Measurements from ENCODE around the gene LRRC25. TPM values are rescaled to one million over a fixed set of nuclear protein-coding genes. Genes with fewer than 3 reads are reported as not detected.
"Not testable (repeated sequence)": the region's sequence is repeated elsewhere in the genome, so short reads cannot be mapped to it uniquely, and the experiment has no call there.

The LRRC25 gene
- total and polyA plus RNA-seq, 9 donors = 1.2 to 2.4 (median 1.5) TPM

DNA sequence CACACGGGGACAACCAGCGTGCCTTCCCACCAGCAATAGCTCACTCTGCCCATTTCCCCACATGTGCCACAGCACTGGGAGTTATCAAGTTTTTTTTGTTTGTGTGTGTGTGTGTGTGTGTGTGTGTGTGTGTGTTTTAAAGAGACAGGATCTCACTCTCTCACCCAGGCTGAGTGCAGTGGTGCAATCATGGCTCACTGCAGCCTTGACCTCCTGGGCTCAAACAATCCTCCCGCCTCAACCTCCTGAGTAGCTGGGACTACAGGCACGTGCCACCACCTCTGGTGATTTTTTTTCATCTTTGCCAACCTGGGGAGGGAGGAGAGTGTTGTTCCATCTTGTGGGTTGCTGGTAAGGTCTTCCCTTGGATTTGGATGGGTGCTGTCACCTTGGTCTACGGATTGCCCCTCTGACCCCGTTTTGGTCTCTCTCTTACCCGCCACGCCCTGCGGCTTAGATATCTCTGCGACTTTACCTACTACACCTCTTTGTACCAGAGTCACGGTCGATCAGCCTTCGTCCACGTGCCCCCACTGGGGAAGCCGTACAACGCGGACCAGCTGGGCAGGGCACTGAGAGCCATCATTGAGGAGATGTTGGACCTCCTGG lies 34.4 kb downstream of the LRRC25 start:
- no peaks in the 10 kb centered on the region for H3K9me3 ChIP-seq (replicated peaks; ENCODE audit: control insufficient read depth, low read depth, low read length)
- H3K4me1 ChIP-seq (ENCODE audit: control insufficient read depth, insufficient read depth, low read length) = peaks cover 15% of the 10 kb centered on the region
- H3K4me3 ChIP-seq (ENCODE audit: low read length) = no peak overlapping the region
- H3K27ac ChIP-seq (ENCODE audit: low read length) = no peak overlapping the region
- DNase-seq = no peak
- H3K27me3 ChIP-seq (ENCODE audit: control insufficient read depth, insufficient read depth, low read length) = no peaks in the 10 kb centered on the region
- 96% methylated on average over 10 of the region's 17 CpGs for WGBS (ENCODE audit: insufficient coverage)
- peaks cover 24% of the 10 kb centered on the region for H3K36me3 ChIP-seq (ENCODE audit: control insufficient read depth, insufficient read depth, low read length)

DNA sequence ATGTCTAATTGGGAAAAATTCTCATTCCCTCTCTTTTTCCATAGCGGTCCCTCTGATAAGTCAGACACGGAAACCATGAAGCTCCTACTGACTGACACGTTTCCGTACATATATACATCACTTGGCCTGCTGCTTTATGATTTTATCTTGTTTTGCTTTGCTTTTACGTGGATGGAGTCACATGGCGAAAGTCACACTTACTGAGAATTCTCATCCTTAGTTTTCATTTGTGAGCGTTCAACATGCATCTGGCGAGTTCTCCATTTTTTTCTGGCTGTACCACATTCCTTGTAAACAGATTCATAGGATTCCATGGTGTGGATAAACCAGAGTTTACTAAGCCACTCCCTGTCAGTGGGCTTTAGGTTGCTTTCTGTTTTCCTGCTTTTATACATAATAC lies 35.8 kb downstream of the LRRC25 start:
- Histone ChIP-seq H3K27ac (ENCODE audit: low read length) (no peak overlapping the region), H3K4me1 (ENCODE audit: control insufficient read depth, insufficient read depth, low read length) (peaks cover 15% of the 10 kb centered on the region), H3K36me3 (ENCODE audit: control insufficient read depth, insufficient read depth, low read length) (peaks cover 38% of the 10 kb centered on the region), H3K27me3 (ENCODE audit: control insufficient read depth, insufficient read depth, low read length) (no peaks in the 10 kb centered on the region), H3K9me3 (replicated peaks; ENCODE audit: control insufficient read depth, low read depth, low read length) (peaks cover 6% of the 10 kb centered on the region), H3K4me3 (ENCODE audit: low read length) (no peak overlapping the region)
- DNase-seq = no peak
- WGBS (ENCODE audit: insufficient coverage) = 82% methylated on average over 2 of the region's 8 CpGs

DNA sequence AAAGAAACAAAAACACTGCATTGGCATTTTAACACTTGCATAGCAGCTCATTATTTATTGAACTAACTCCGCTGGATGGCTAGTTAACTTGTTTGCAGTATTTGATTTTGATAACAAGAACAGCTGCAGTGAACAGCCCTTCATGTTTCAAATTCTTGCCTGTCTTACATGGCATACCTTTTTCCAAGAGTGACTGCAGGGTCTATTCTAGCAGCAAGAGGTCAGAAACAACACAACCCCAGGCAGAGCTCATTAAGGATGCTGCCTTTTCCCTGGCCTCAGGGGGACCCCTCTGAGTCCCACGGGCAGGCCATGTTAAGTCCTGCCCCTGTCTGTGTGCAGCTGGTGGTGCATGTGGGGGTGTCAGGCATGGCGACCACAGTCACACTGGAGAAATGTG lies 40.4 kb downstream of the LRRC25 start:
- DNase-seq = no peak
- Histone ChIP-seq H3K36me3 (ENCODE audit: control insufficient read depth, insufficient read depth, low read length) (peaks cover 42% of the 10 kb centered on the region), H3K27me3 (ENCODE audit: control insufficient read depth, insufficient read depth, low read length) (no peaks in the 10 kb centered on the region), H3K27ac (ENCODE audit: low read length) (no peak overlapping the region), H3K4me3 (ENCODE audit: low read length) (no peak overlapping the region), H3K4me1 (ENCODE audit: control insufficient read depth, insufficient read depth, low read length) (no peaks in the 10 kb centered on the region), H3K9me3 (replicated peaks; ENCODE audit: control insufficient read depth, low read depth, low read length) (peaks cover 6% of the 10 kb centered on the region)
- WGBS (ENCODE audit: insufficient coverage) = 67% methylated on average over 1 of the region's 3 CpGs

DNA sequence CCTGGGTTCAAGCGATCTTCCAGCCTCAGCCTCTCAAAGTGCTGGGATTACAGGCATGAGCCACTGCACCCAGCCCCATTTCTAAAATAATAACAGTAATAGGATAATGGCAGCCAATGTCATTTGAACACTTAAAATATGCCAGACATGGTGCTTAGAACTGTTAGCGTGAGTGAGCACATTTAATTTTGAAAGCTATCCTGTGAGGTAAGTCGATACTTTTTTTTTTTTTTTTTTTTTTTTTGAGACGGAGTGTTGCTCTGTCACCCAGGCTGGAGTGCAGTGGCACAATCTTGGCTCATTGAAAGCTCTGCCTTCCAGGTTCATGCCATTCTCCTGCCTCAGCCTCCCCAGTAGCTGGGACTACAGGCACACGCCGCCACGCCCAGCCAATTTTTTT lies 42.7 kb downstream of the LRRC25 start:
- not testable (repeated sequence) for H3K9me3 ChIP-seq (replicated peaks; ENCODE audit: control insufficient read depth, low read depth, low read length); H3K27ac ChIP-seq (ENCODE audit: low read length); H3K4me1 ChIP-seq (ENCODE audit: control insufficient read depth, insufficient read depth, low read length); H3K4me3 ChIP-seq (ENCODE audit: low read length); DNase-seq; H3K27me3 ChIP-seq (ENCODE audit: control insufficient read depth, insufficient read depth, low read length)
- WGBS (ENCODE audit: insufficient coverage) = no CpG with 5 or more reads among the region's 7 CpGs
- H3K36me3 ChIP-seq (ENCODE audit: control insufficient read depth, insufficient read depth, low read length) = peaks cover 36% of the 10 kb centered on the region

DNA sequence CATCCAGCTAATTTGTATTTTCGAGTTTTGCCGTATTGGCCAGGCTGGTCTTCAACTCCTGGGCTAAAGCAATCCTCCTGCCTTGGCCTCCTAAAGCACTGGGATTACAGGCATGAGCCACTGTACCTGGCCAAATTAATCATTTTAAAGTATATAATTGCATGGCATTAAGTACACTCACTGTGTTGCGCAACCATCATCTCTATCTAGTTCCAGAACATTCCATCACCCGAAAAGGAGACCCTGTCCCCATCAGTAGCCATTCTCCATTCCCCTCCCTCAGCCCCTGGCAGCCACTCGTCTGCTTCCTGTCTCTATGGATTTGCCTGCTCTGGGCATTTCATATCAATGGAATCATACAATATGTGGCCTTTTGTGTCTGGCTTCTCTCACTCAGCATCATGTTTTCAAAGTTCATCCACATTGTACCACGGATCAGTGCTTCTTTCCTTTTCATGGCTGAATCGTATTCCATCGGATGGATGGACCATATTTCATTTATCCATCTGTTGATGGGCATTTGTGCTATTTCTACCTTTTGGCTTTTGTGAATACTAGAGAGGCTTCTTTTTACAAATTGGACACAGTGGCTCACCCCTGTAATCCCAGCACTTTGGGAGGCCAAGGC lies 43.9 kb downstream of the LRRC25 start:
- no peaks in the 10 kb centered on the region for H3K4me1 ChIP-seq (ENCODE audit: control insufficient read depth, insufficient read depth, low read length)
- no peak overlapping the region for H3K27ac ChIP-seq (ENCODE audit: low read length)
- no peak for DNase-seq
- H3K4me3 ChIP-seq (ENCODE audit: low read length) = no peak overlapping the region
- H3K9me3 ChIP-seq (replicated peaks; ENCODE audit: control insufficient read depth, low read depth, low read length) = peaks cover 6% of the 10 kb centered on the region
- no peaks in the 10 kb centered on the region for H3K27me3 ChIP-seq (ENCODE audit: control insufficient read depth, insufficient read depth, low read length)
- H3K36me3 ChIP-seq (ENCODE audit: control insufficient read depth, insufficient read depth, low read length) = peaks cover 29% of the 10 kb centered on the region
- WGBS (ENCODE audit: insufficient coverage) = 90% methylated on average over 3 of the region's 8 CpGs

DNA sequence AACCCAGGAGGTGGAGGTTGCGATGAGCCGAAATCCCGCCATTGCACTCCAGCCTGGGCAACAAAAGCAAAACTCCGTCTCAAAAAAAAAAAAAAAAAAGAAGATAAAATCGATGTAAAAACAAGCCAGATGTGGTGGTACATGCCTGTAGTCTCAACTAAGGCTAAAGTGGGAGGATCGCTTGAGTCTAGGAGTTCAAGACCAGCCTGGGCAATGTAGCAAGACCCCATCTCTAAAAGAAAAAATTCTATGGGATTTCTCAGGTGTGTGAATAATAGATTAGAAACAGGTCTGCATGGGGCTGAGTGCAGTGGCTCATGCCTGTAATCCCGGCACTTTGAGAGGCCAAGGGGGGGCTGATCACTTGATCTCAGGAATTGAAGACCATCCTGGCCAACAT lies 45.9 kb downstream of the LRRC25 start:
- Histone ChIP-seq H3K27me3 (ENCODE audit: control insufficient read depth, insufficient read depth, low read length) (no peaks in the 10 kb centered on the region), H3K27ac (ENCODE audit: low read length) (no peak overlapping the region), H3K36me3 (ENCODE audit: control insufficient read depth, insufficient read depth, low read length) (peaks cover 14% of the 10 kb centered on the region), H3K9me3 (replicated peaks; ENCODE audit: control insufficient read depth, low read depth, low read length) (no peaks in the 10 kb centered on the region), H3K4me3 (ENCODE audit: low read length) (no peak overlapping the region), H3K4me1 (ENCODE audit: control insufficient read depth, insufficient read depth, low read length) (no peaks in the 10 kb centered on the region)
- 93% methylated on average over 2 of the region's 7 CpGs for WGBS (ENCODE audit: insufficient coverage)
- DNase-seq = no peak

DNA sequence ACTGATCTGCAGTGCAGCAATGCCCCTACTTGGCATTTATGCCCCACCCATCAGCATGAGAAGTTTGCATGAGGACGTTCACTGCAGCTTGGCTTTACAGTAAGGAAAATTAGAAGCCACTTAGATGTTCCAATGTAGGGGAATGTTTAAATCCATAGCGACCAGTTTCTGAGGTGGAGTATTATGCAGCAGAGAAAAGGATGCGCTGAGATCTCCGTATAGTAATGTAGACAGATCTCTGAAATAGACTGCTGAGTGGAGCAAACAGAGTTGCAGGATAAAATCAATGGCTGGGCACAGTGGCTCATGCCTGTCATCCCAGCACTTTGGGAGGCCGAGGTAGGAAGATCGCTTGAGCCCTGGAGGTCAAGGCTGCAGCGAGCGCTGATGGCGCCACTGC lies 46.9 kb downstream of the LRRC25 start:
- Histone ChIP-seq H3K27ac (ENCODE audit: low read length) (no peak overlapping the region), H3K4me3 (ENCODE audit: low read length) (no peak overlapping the region), H3K27me3 (ENCODE audit: control insufficient read depth, insufficient read depth, low read length) (no peaks in the 10 kb centered on the region), H3K36me3 (ENCODE audit: control insufficient read depth, insufficient read depth, low read length) (peaks cover 6% of the 10 kb centered on the region), H3K4me1 (ENCODE audit: control insufficient read depth, insufficient read depth, low read length) (no peaks in the 10 kb centered on the region), H3K9me3 (replicated peaks; ENCODE audit: control insufficient read depth, low read depth, low read length) (no peaks in the 10 kb centered on the region)
- WGBS (ENCODE audit: insufficient coverage) = 84% methylated on average over 8 of the region's 9 CpGs
- DNase-seq = no peak

DNA sequence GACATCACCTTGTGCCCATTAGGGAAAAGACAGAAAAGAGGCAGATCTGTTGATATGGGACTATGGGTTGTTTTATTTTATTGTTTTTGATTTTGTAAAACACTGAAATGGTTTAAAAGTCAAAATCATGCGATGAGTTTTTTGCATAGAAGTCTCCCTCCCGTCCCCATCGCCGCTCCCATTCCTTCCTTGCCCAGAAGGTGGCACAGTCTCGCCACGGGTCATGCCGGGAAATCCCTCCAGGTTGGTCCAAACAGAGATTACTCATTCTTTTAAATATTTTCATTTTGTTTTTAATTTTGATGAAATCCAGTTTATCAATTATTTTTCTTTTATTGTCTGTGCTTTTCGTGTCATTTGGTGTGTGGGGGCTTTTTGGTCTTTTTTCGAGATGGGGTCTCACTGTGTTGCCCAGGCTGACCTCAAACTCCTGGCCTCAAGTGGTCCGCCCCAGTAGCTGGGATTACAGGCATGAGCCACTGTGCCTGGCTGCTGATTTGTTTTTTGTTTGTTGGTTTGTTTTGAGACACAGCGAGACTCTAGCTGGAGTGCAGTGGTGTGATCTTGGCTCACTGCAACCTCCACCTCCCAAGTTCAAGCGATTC lies 47.8 kb downstream of the LRRC25 start:
- no peaks in the 10 kb centered on the region for H3K27me3 ChIP-seq (ENCODE audit: control insufficient read depth, insufficient read depth, low read length)
- WGBS (ENCODE audit: insufficient coverage) = 80% methylated on average over 1 of the region's 12 CpGs
- H3K36me3 ChIP-seq (ENCODE audit: control insufficient read depth, insufficient read depth, low read length) = peaks cover 6% of the 10 kb centered on the region
- no peak overlapping the region for H3K4me3 ChIP-seq (ENCODE audit: low read length)
- H3K9me3 ChIP-seq (replicated peaks; ENCODE audit: control insufficient read depth, low read depth, low read length) = no peaks in the 10 kb centered on the region
- H3K4me1 ChIP-seq (ENCODE audit: control insufficient read depth, insufficient read depth, low read length) = no peaks in the 10 kb centered on the region
- no peak overlapping the region for H3K27ac ChIP-seq (ENCODE audit: low read length)
- DNase-seq = no peak

DNA sequence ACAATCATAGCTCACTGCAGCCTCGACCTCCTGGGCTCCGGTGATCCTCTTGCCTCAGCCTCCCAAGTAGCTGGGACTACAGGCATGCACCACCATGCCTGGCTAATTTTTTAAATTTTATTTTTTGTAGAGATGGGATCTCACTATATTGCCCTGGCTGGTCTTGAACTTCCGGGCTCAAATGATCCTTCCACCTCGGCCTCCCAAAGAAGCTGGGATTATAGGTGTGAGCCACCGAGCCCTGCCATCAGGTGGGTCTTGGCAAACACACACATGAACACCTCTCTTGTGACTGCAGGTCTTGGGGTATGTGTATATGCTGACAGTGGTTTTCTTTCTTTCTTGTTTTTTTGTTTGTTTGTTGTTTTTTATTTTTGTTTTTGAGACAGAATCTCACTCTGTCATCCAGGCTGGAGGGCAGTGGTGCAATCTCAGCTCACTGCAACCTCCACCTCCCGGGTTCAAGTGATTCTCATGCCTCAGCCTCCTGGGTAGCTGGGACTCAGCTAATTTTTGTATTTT lies 48.5 kb downstream of the LRRC25 start:
- not testable (repeated sequence) for H3K36me3 ChIP-seq (ENCODE audit: control insufficient read depth, insufficient read depth, low read length)
- WGBS (ENCODE audit: insufficient coverage) = 100% methylated on average over 1 of the region's 6 CpGs

DNA sequence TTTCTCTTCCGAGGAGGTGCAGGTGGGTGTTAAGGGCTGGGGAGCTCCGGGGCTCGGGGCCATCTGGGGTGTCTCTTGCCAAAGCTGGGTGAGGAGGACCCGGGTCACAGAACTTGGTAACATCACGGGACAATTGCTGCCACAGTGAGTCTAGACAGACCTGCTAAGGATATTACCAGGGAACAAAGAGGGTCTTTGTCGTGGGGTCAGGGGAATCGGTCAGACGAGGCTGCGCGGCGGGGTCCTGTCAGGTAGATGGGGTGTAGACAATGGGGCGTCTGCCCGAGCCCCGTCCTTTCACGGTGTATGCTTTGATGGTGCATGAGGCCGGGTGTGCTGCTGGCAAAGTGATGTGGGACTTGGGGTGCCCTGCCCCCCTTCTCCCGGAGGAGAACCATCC lies 49.3 kb downstream of the LRRC25 start:
- H3K27me3 ChIP-seq (ENCODE audit: control insufficient read depth, insufficient read depth, low read length) = no peaks in the 10 kb centered on the region
- no peak overlapping the region for H3K27ac ChIP-seq (ENCODE audit: low read length)
- WGBS (ENCODE audit: insufficient coverage) = 82% methylated on average over 11 of the region's 17 CpGs
- H3K4me3 ChIP-seq (ENCODE audit: low read length) = no peak overlapping the region
- no peaks in the 10 kb centered on the region for H3K4me1 ChIP-seq (ENCODE audit: control insufficient read depth, insufficient read depth, low read length)
- H3K36me3 ChIP-seq (ENCODE audit: control insufficient read depth, insufficient read depth, low read length) = peaks cover 11% of the 10 kb centered on the region
- no peaks in the 10 kb centered on the region for H3K9me3 ChIP-seq (replicated peaks; ENCODE audit: control insufficient read depth, low read depth, low read length)
- no peak for DNase-seq

More for the DNA sequence above, 48.5 kb downstream of the LRRC25 start:
- not testable (repeated sequence) for H3K4me3 ChIP-seq (ENCODE audit: low read length); H3K4me1 ChIP-seq (ENCODE audit: control insufficient read depth, insufficient read depth, low read length); H3K9me3 ChIP-seq (replicated peaks; ENCODE audit: control insufficient read depth, low read depth, low read length); H3K27me3 ChIP-seq (ENCODE audit: control insufficient read depth, insufficient read depth, low read length); H3K27ac ChIP-seq (ENCODE audit: low read length); DNase-seq

Measured in muscle of leg (tissue), 11 donors.